ENCODE data around the gene LRCH3. TPM values are rescaled to one million over a fixed set of nuclear protein-coding genes. Genes with fewer than 3 reads are reported as not detected.

The LRCH3 gene
- total and polyA plus RNA-seq, 2 of the 13 experiments (the other 11 are each of a cell fraction or from before 2014, with no cell fraction given): 25.5 to 103 TPM

GRCh38 chr3:197749601-197750395 lies 41.3 kb upstream of the LRCH3 start, which contains the start of gene FYTTD1 (continued):
- TF ChIP-seq TFDP2 (CRISPR knock-in tag; IDR thresholded peaks at IDR 0.05): peak; percentile 31; the same call in 1 of the 2 replicates
- TF ChIP-seq REST (IDR thresholded peaks at IDR 0.05; ENCODE audit: borderline replicate concordance in 1 of 2, low read depth in 1 of 2, low read length in 2 of 2): no peak
- no peak for TF ChIP-seq CREB1 (IDR thresholded peaks at IDR 0.05)
- no peak for TF ChIP-seq CREB1 (CRISPR knock-in tag; IDR thresholded peaks at IDR 0.05)
- no peak for TF ChIP-seq ZNF34 (CRISPR knock-in tag; IDR thresholded peaks at IDR 0.05; ENCODE audit: borderline replicate concordance)
- no peak for TF ChIP-seq ZNF337 (CRISPR knock-in tag; IDR thresholded peaks at IDR 0.05; ENCODE audit: borderline replicate concordance, low read depth)
- TF ChIP-seq ATF3 (CRISPR knock-in tag; IDR thresholded peaks at IDR 0.05): no peak
- TF ChIP-seq ARNT2 (CRISPR knock-in tag; IDR thresholded peaks at IDR 0.05; ENCODE audit: low read depth): peak; percentile 84
- peak; percentile 73; the same call in 1 of the 2 replicates for TF ChIP-seq ZNF546 (CRISPR knock-in tag; conservative IDR thresholded peaks at IDR 0.05)
- TF ChIP-seq ZNF879 (CRISPR knock-in tag; IDR thresholded peaks at IDR 0.05): no peak; the same call in 1 of the 2 replicates
- no peak for TF ChIP-seq ZBTB46 (CRISPR knock-in tag; IDR thresholded peaks at IDR 0.05; ENCODE audit: borderline replicate concordance)
- 0 out of 2 replicates have a peak, but pooled peaks have one; percentile 32 for TF ChIP-seq NR2C2 (CRISPR knock-in tag; IDR thresholded peaks at IDR 0.05; ENCODE audit: borderline replicate concordance)
- TF ChIP-seq ZNF354B (CRISPR knock-in tag; IDR thresholded peaks at IDR 0.05): peak; percentile 80; the same call in 1 of the 2 replicates
- peak; percentile 65 for TF ChIP-seq SKI (IDR thresholded peaks at IDR 0.05; ENCODE audit: partially characterized antibody)
- peak; percentile 82 for TF ChIP-seq RBM39 (IDR thresholded peaks at IDR 0.05; ENCODE audit: low read depth, low read length, poor library complexity, severe bottlenecking)
- peak; percentile 40; the same call in 1 of the 2 replicates for TF ChIP-seq LBX2 (CRISPR knock-in tag; IDR thresholded peaks at IDR 0.05; ENCODE audit: borderline replicate concordance)
- peak; percentile 52; the same call in 1 of the 2 replicates for TF ChIP-seq ZNF451 (CRISPR knock-in tag; IDR thresholded peaks at IDR 0.05)
- TF ChIP-seq ZNF556 (CRISPR knock-in tag; IDR thresholded peaks at IDR 0.05; ENCODE audit: borderline replicate concordance): 0 out of 2 replicates have a peak, but pooled peaks have one; percentile 17
- TF ChIP-seq ZNF776 (CRISPR knock-in tag; IDR thresholded peaks at IDR 0.05): peak; percentile 81; the same call in 1 of the 2 replicates
- peak; percentile 42 for TF ChIP-seq KDM2A (CRISPR knock-in tag; IDR thresholded peaks at IDR 0.05; ENCODE audit: borderline replicate concordance, low read depth)
